Measurements from ENCODE around the gene BNIP5.

The BNIP5 gene

GRCh38 chr6:36285797-36286196 is 50.9 kb downstream of the BNIP5 start:
- TF ChIP-seq CTCF (conservative IDR thresholded peaks at IDR 0.05; ENCODE audit: low read length) = no peak
- TF ChIP-seq EZH2phosphoT487 (IDR thresholded peaks at IDR 0.05; ENCODE audit: borderline replicate concordance) = no peak
- Histone ChIP-seq H3F3A (ENCODE audit: low read depth) (no peaks in the 10 kb centered on the region), H3K36me3 (ENCODE audit: insufficient read depth, low read length) (no peaks in the 10 kb centered on the region), H3K9me2 (replicated peaks; ENCODE audit: low read depth, low read length) (no peaks in the 10 kb centered on the region), H3K4me3 (ENCODE audit: low read length, poor library complexity, severe bottlenecking) (no peak overlapping the region), H3K9ac (ENCODE audit: low read depth, low read length, poor library complexity, severe bottlenecking) (no peak overlapping the region), H4K20me1 (ENCODE audit: insufficient read depth, low read length, poor library complexity, severe bottlenecking) (no peaks in the 10 kb centered on the region), H3K27me3 (ENCODE audit: insufficient read depth, low read length, poor library complexity, severe bottlenecking) (no peaks in the 10 kb centered on the region), H3K79me2 (ENCODE audit: insufficient read depth, low read length) (no peaks in the 10 kb centered on the region), H3K9me3 (ENCODE audit: insufficient read depth, low read depth, low read length) (no peaks in the 10 kb centered on the region), H2AFZ (ENCODE audit: low read length) (no peak overlapping the region), H3K4me2 (ENCODE audit: low read depth, low read length, poor library complexity, severe bottlenecking) (no peak overlapping the region), H3K4me1 (ENCODE audit: insufficient read depth, low read length, poor library complexity, severe bottlenecking) (peaks cover 9% of the 10 kb centered on the region)

GRCh38 chr6:36285187-36285671 is 51.5 kb downstream of the BNIP5 start:
- no peak overlapping the region for H2AFZ ChIP-seq (ENCODE audit: low read length)
- no peak overlapping the region for H3K4me2 ChIP-seq (ENCODE audit: low read depth, low read length, poor library complexity, severe bottlenecking)
- H3K4me3 ChIP-seq (ENCODE audit: low read length, poor library complexity, severe bottlenecking) = no peak overlapping the region
- H3K9me2 ChIP-seq (replicated peaks; ENCODE audit: low read depth, low read length) = no peaks in the 10 kb centered on the region
- no peak overlapping the region for H3K9ac ChIP-seq (ENCODE audit: low read depth, low read length, poor library complexity, severe bottlenecking)
- peaks cover 9% of the 10 kb centered on the region for H3K4me1 ChIP-seq (ENCODE audit: insufficient read depth, low read length, poor library complexity, severe bottlenecking)
- H3K27me3 ChIP-seq (ENCODE audit: insufficient read depth, low read length, poor library complexity, severe bottlenecking) = no peaks in the 10 kb centered on the region
- no peaks in the 10 kb centered on the region for H3K36me3 ChIP-seq (ENCODE audit: insufficient read depth, low read length)
- TF ChIP-seq EZH2phosphoT487 (IDR thresholded peaks at IDR 0.05; ENCODE audit: borderline replicate concordance) (no peak), CTCF (conservative IDR thresholded peaks at IDR 0.05; ENCODE audit: low read length) (no peak)
- no peaks in the 10 kb centered on the region for H3F3A ChIP-seq (ENCODE audit: low read depth)
- H3K9me3 ChIP-seq (ENCODE audit: insufficient read depth, low read depth, low read length) = no peaks in the 10 kb centered on the region
- no peaks in the 10 kb centered on the region for H4K20me1 ChIP-seq (ENCODE audit: insufficient read depth, low read length, poor library complexity, severe bottlenecking)
- H3K79me2 ChIP-seq (ENCODE audit: insufficient read depth, low read length) = no peaks in the 10 kb centered on the region

GRCh38 chr6:36284359-36284758 is 52.3 kb downstream of the BNIP5 start:
- no peak for TF ChIP-seq EZH2phosphoT487 (IDR thresholded peaks at IDR 0.05; ENCODE audit: borderline replicate concordance)
- TF ChIP-seq CTCF (conservative IDR thresholded peaks at IDR 0.05; ENCODE audit: low read length) = no peak

More at GRCh38 chr6:36284359-36284758, 52.3 kb downstream of the BNIP5 start:
- H2AFZ ChIP-seq (ENCODE audit: low read length) = no peak overlapping the region
- H3K36me3 ChIP-seq (ENCODE audit: insufficient read depth, low read length) = no peaks in the 10 kb centered on the region
- no peaks in the 10 kb centered on the region for H3K79me2 ChIP-seq (ENCODE audit: insufficient read depth, low read length)
- H3K9me3 ChIP-seq (ENCODE audit: insufficient read depth, low read depth, low read length) = no peaks in the 10 kb centered on the region
- H3K4me1 ChIP-seq (ENCODE audit: insufficient read depth, low read length, poor library complexity, severe bottlenecking) = peaks cover 9% of the 10 kb centered on the region
- no peak overlapping the region for H3K4me3 ChIP-seq (ENCODE audit: low read length, poor library complexity, severe bottlenecking)
- H3K9me2 ChIP-seq (replicated peaks; ENCODE audit: low read depth, low read length) = no peaks in the 10 kb centered on the region
- no peak overlapping the region for H3K9ac ChIP-seq (ENCODE audit: low read depth, low read length, poor library complexity, severe bottlenecking)
- H3F3A ChIP-seq (ENCODE audit: low read depth) = no peaks in the 10 kb centered on the region
- H3K27me3 ChIP-seq (ENCODE audit: insufficient read depth, low read length, poor library complexity, severe bottlenecking) = no peaks in the 10 kb centered on the region
- no peak overlapping the region for H3K4me2 ChIP-seq (ENCODE audit: low read depth, low read length, poor library complexity, severe bottlenecking)
- no peaks in the 10 kb centered on the region for H4K20me1 ChIP-seq (ENCODE audit: insufficient read depth, low read length, poor library complexity, severe bottlenecking)
